HL-60 (cell line): ENCODE measurements around the gene DNAAF3.
A peak's percentile ranks its signal among the peaks of the same experiment; 100 is the strongest.

Experiments
- DNase-seq, 2 experiments: peaks; one replicate each; pipeline ENCODE4 v3.0.0-alpha.2; 2010 to 2020; ENCODE audit warnings: low read depth in 1 of 2, low spot score in 1 of 2
- H3K27ac ChIP-seq: fragments of 250-450 bp; sonication (Bioruptor Pico); replicated peaks from 2 replicates; pipeline ENCODE4 v1.5.1; 2020; ENCODE audit warnings: mild to moderate bottlenecking, moderate library complexity
- H3K27me3 ChIP-seq: fragments of 250-450 bp; sonication (Bioruptor Pico); 2 replicates; pipeline ENCODE4 v1.5.1; 2021; ENCODE audit warnings: mild to moderate bottlenecking, moderate library complexity; ENCODE audit not compliant: insufficient read depth, poor library complexity, severe bottlenecking
- H3K4me3 ChIP-seq: replicated peaks from 2 replicates; pipeline ENCODE4 v1.5.1; 2011; ENCODE audit warnings: mild to moderate bottlenecking, control low read depth, low read length; ENCODE audit not compliant: insufficient read depth
- CTCF ChIP-seq: IDR thresholded peaks from one replicate; pipeline ENCODE4 v1.5.1; 2011; ENCODE audit warnings: low read length, control low read depth, inconsistent platforms; ENCODE audit not compliant: insufficient read depth
- GABPA ChIP-seq: IDR thresholded peaks from 2 replicates; pipeline ENCODE4 v1.6.1; 2012; ENCODE audit warnings: low read depth
- POLR2AphosphoS5 ChIP-seq: IDR thresholded peaks from 2 replicates; pipeline ENCODE4 v1.6.1; 2012; ENCODE audit warnings: low read depth
- REST ChIP-seq: IDR thresholded peaks from 2 replicates; pipeline ENCODE4 v1.6.1; 2012; ENCODE audit warnings: low read depth; ENCODE audit not compliant: insufficient replicate concordance
- SPI1 ChIP-seq: IDR thresholded peaks from 2 replicates; pipeline ENCODE4 v1.6.1; 2012; ENCODE audit warnings: low read depth, mild to moderate bottlenecking, borderline replicate concordance

DNAAF3 gene

GRCh38 chr19:55149078-55150003 lies 17.1 kb downstream of the DNAAF3 start, which contains the start of gene TNNT1:
TNNT1 (minus strand) TSS chr19:55149206; CDS start chr19:55147157, 2,049 bp downstream.
- no peak within 1 kb of the TSS for H3K4me3 ChIP-seq
- no peak within 1 kb of the TSS for H3K27ac ChIP-seq
- DNase-seq: no peak
- no peak for TF ChIP-seq SPI1
- no peak for TF ChIP-seq CTCF
- TF ChIP-seq GABPA: no peak
- TF ChIP-seq REST: no peak
- no peak for TF ChIP-seq POLR2AphosphoS5
- H3K27me3 ChIP-seq: peaks cover 5% of the 10 kb centered on the region

- TF ChIP-seq GABPA: no peak
- TF ChIP-seq CTCF: no peak
- no peak for TF ChIP-seq REST
- TF ChIP-seq POLR2AphosphoS5: no peak
- TF ChIP-seq SPI1: no peak
- Histone ChIP-seq H3K27ac (no peak overlapping the region), H3K27me3 (peaks cover 8% of the 10 kb centered on the region), H3K4me3 (no peak overlapping the region)
- no peak for DNase-seq
These were observed 18.7 kb downstream of the DNAAF3 start for GRCh38 chr19:55147545-55148251.

GRCh38 chr19:55146705-55147273 lies 19.6 kb downstream of the DNAAF3 start:
- Histone ChIP-seq H3K4me3 (peak overlapping the region; percentile 42), H3K27me3 (peaks cover 16% of the 10 kb centered on the region), H3K27ac (no peak overlapping the region)
- no peak for DNase-seq
- TF ChIP-seq SPI1 (no peak), POLR2AphosphoS5 (no peak), CTCF (no peak), GABPA (no peak), REST (no peak)
